Activated CD8-positive, alpha-beta T cell treated with anti-CD3 and anti-CD28 coated beads for 36 hours (primary cell): ENCODE measurements around the gene TRPC4AP. TPM values are rescaled to one million over a fixed set of nuclear protein-coding genes. Genes with fewer than 3 reads are reported as not detected.

Source experiments
- ATAC-seq: fragments of 200-7000 bp; cut with Tn5 transposase; one replicate; pipeline ENCODE4 v1.10.0; 2021; ENCODE audit warnings: mild to moderate bottlenecking, moderate library complexity
- CTCF ChIA-PET: fragments of 350-600 bp; sonication (Branson Sonifier 250); formaldehyde crosslinking; loops from one replicate; lab custom pipeline; 2021; ENCODE audit warnings: antibody characterized with exemption; lab: Charles Lee
- POLR2A ChIA-PET: fragments of 350-600 bp; sonication (Branson Sonifier 250); formaldehyde crosslinking; loops from one replicate; lab custom pipeline; 2021; ENCODE audit warnings: antibody characterized with exemption; lab: Charles Lee
- DNase-seq: peaks from one replicate; pipeline ENCODE4 v3.0.0-alpha.2; 2020
- H3K27ac Mint-ChIP-seq: one replicate; pipeline ENCODE4 v1.8.0; 2021; ENCODE audit warnings: mild to moderate bottlenecking, mixed read lengths
- H3K27me3 Mint-ChIP-seq: one replicate; pipeline ENCODE4 v1.8.0; 2021; ENCODE audit warnings: mixed read lengths
- H3K36me3 Mint-ChIP-seq: one replicate; pipeline ENCODE4 v1.8.0; 2021; ENCODE audit warnings: low read depth, mixed read lengths
- H3K4me1 Mint-ChIP-seq: one replicate; pipeline ENCODE4 v1.8.0; 2021; ENCODE audit warnings: low read depth, mixed read lengths
- H3K4me3 Mint-ChIP-seq: one replicate; pipeline ENCODE4 v1.8.0; 2021; ENCODE audit warnings: mild to moderate bottlenecking, moderate library complexity, mixed read lengths
- H3K9me3 Mint-ChIP-seq: one replicate; pipeline ENCODE4 v1.8.0; 2021; ENCODE audit warnings: mixed read lengths
- intact Hi-C: fragments of 100-400 bp; cut with micrococcal nuclease; formaldehyde crosslinking; loops from one replicate; pipeline ENCODE4 v1.10.0; 2022
- total RNA-seq, 2 experiments: library from RNA; stranded (reverse); gene quantifications; one replicate each; pipeline ENCODE4 v1.2.3, GENCODE V29; 2021
- TF ChIP-seq, protein P1 (sequence below): fragments of 200-600 bp; IDR thresholded peaks from one replicate; pipeline ENCODE4 v1.8.0; 2022; ENCODE audit warnings: antibody characterized with exemption, mild to moderate bottlenecking

The TRPC4AP gene
- total RNA-seq, 2 experiments from 2014 or later: 34.2 to 38.2 TPM

DNA sequence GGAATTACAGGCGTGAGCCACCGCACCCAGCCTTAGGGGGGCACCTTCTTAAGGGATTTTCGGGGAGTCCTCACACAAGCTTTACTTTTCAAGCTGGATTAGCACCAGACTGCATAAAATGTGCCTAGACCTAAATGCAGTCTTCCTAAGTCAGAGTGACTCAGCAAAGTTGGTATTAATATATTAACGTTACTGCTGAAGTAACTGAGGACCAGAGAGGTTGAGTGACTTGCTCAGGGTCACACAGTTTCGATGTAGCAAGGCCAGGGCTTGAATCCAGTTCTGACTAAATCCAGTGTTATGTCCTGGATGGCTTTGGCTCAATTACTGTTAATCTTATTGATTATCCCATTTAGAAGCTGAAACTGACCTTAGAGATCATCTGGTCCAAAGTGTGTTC is 41.1 kb upstream of the TRPC4AP start:
- ChIA-PET POLR2A (no interaction called here), CTCF (no interaction called here)
- Mint-ChIP-seq H3K36me3 (peaks cover 13% of the 10 kb centered on the region), H3K9me3 (no peaks in the 10 kb centered on the region), H3K4me1 (no peaks in the 10 kb centered on the region), H3K27me3 (no peaks in the 10 kb centered on the region), H3K4me3 (no peak overlapping the region), H3K27ac (peak overlapping the region; percentile 46)
- TF ChIP-seq, protein P1, sequence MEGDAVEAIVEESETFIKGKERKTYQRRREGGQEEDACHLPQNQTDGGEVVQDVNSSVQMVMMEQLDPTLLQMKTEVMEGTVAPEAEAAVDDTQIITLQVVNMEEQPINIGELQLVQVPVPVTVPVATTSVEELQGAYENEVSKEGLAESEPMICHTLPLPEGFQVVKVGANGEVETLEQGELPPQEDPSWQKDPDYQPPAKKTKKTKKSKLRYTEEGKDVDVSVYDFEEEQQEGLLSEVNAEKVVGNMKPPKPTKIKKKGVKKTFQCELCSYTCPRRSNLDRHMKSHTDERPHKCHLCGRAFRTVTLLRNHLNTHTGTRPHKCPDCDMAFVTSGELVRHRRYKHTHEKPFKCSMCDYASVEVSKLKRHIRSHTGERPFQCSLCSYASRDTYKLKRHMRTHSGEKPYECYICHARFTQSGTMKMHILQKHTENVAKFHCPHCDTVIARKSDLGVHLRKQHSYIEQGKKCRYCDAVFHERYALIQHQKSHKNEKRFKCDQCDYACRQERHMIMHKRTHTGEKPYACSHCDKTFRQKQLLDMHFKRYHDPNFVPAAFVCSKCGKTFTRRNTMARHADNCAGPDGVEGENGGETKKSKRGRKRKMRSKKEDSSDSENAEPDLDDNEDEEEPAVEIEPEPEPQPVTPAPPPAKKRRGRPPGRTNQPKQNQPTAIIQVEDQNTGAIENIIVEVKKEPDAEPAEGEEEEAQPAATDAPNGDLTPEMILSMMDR: no peak
- DNase-seq (no peak), ATAC-seq (no peak)
- intact Hi-C loops: no loop called here

DNA sequence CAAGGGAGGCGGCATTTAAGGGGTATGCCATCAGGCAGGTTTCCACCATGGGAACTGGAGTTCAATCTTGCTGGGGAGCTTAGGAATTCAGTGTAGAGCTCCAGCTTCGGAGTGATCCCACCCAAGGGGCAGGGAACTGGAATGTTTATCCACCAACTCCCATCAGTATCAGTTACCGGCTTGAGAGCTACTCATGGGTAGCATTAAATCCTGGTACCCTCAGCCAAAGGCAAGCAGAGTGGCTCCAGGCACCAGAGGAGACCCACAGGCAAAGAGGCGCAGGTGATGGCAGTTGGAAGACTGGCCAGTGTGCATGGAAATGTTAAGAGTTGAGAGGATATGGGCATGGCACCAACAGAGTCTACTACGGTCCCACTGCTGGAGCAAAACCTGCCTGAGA is 40.4 kb upstream of the TRPC4AP start:
- H3K9me3 Mint-ChIP-seq: no peaks in the 10 kb centered on the region
- ATAC-seq: no peak
- H3K36me3 Mint-ChIP-seq: peaks cover 13% of the 10 kb centered on the region
- CTCF ChIA-PET: interaction anchor here (1.2 kb wide), 1 partner anchor 37 kb away, joined by 3 read pairs; no protein-coding TSS in a partner anchor
- TF ChIP-seq, protein P1: no peak
- POLR2A ChIA-PET: interaction anchor here (0.9 kb wide), 1 partner anchor 14 kb away, joined by 4 read pairs; the partner anchor contains the start of gene EDEM2
- intact Hi-C loops: no loop called here
- H3K27me3 Mint-ChIP-seq: no peaks in the 10 kb centered on the region
- H3K4me3 Mint-ChIP-seq: no peak overlapping the region
- peak overlapping the region; percentile 53 for H3K27ac Mint-ChIP-seq
- no peaks in the 10 kb centered on the region for H3K4me1 Mint-ChIP-seq
- no peak for DNase-seq

GRCh38 chr20:35131934-35132333 is 39.3 kb upstream of the TRPC4AP start:
- ATAC-seq (no peak), DNase-seq (no peak)
- Mint-ChIP-seq H3K36me3 (peaks cover 17% of the 10 kb centered on the region), H3K4me1 (no peaks in the 10 kb centered on the region), H3K9me3 (no peaks in the 10 kb centered on the region), H3K27ac (no peak overlapping the region), H3K27me3 (no peaks in the 10 kb centered on the region), H3K4me3 (no peak overlapping the region)
- intact Hi-C loops: no loop called here
- POLR2A ChIA-PET: no interaction called here
- CTCF ChIA-PET: interaction anchor here (1.3 kb wide), 1 partner anchor 13 kb away, joined by 4 read pairs; no protein-coding TSS in a partner anchor
- TF ChIP-seq, protein P1: no peak

DNA sequence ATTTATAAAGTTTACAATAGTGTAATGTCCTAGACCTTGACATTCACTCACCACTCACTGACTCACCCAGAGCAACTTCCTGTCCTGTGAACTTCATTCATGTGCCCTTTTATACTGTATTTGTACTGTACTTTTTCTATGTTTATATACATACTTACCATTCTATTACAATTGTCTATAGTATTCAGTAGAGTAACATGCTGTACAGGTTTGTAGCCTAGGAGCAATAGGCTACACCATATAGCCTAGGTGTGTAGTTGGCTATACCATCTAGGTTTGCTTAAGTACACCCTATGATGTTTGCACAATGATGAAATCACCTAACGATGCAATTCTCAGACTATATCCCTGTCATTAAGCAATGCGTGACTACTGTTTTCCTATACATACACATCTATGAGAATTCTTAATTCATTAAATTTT is 37.1 kb upstream of the TRPC4AP start:
- DNase-seq (peak; percentile 32), ATAC-seq (peak; percentile 79)
- POLR2A ChIA-PET: interaction anchor here (1.5 kb wide), 1 partner anchor 17 kb away, joined by 7 read pairs; the partner anchor contains the start of gene EDEM2
- Mint-ChIP-seq H3K4me3 (no peak overlapping the region), H3K27ac (peak overlapping the region; percentile 42), H3K9me3 (no peaks in the 10 kb centered on the region), H3K36me3 (peaks cover 24% of the 10 kb centered on the region), H3K4me1 (no peaks in the 10 kb centered on the region), H3K27me3 (no peaks in the 10 kb centered on the region)
- CTCF ChIA-PET: interaction anchor here (1.4 kb wide), 1 partner anchor 18 kb away, joined by 4 read pairs; the partner anchor contains the start of gene EDEM2
- intact Hi-C loops: no loop called here
- TF ChIP-seq, protein P1: no peak

DNA sequence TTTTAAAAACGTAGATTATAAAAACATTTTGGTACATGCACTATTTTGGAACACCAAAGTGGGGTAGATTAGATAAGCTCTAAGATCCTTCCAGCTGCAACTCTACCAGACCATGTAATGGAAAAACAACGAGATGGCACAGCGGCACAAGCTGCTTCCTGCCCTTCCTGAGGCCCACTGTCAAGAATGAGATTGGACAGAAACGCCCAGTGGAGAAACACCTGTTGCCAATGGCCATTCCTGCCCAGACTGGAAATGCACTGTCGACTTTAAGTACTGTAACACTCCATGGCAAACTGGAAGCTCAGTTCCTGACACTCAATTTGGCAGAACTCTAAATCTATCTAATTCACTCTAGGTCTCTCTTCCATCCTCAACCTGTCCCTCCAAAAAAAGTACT is 33.1 kb upstream of the TRPC4AP start:
- no peaks in the 10 kb centered on the region for H3K9me3 Mint-ChIP-seq
- H3K27ac Mint-ChIP-seq: no peak overlapping the region
- TF ChIP-seq, protein P1: no peak
- no peaks in the 10 kb centered on the region for H3K27me3 Mint-ChIP-seq
- ChIA-PET POLR2A (interaction anchor here (0.6 to 1.3 kb wide), 3 partner anchors 10 to 403 kb away, joined by 4 read pairs; no protein-coding TSS in a partner anchor), CTCF (interaction anchor here (0.7 to 1.3 kb wide), 3 partner anchors 19 to 82 kb away, joined by 3 to 4 read pairs (median 3); no protein-coding TSS in a partner anchor)
- H3K4me3 Mint-ChIP-seq: no peak overlapping the region
- intact Hi-C loops: no loop called here
- peaks cover 29% of the 10 kb centered on the region for H3K36me3 Mint-ChIP-seq
- ATAC-seq (no peak), DNase-seq (no peak)
- no peaks in the 10 kb centered on the region for H3K4me1 Mint-ChIP-seq
